Trophoblast cell (in vitro differentiated cells and primary cell): ENCODE results near the gene GRM2.
A peak's percentile ranks its signal among the peaks of the same experiment; 100 is the strongest.

Experiments
- DNase-seq, 2 donors: peaks; one replicate each; pipeline ENCODE4 v3.0.0-alpha.2; 2016
- H2AFZ ChIP-seq: 2 replicates; pipeline ENCODE4 v1.6.1; 2013; ENCODE audit warnings: low read length, moderate library complexity, mild to moderate bottlenecking; ENCODE audit not compliant: insufficient read depth, poor library complexity
- H2AK5ac ChIP-seq: 2 replicates; pipeline ENCODE4 v1.6.1; 2013; ENCODE audit warnings: mild to moderate bottlenecking, low read length
- H2BK120ac ChIP-seq: 2 replicates; pipeline ENCODE4 v1.6.1; 2013; ENCODE audit warnings: low read length, mild to moderate bottlenecking, moderate library complexity; ENCODE audit not compliant: insufficient read depth, poor library complexity
- H2BK12ac ChIP-seq: 2 replicates; pipeline ENCODE4 v1.6.1; 2013; ENCODE audit warnings: mild to moderate bottlenecking, low read length, moderate library complexity
- H2BK5ac ChIP-seq: 2 replicates; pipeline ENCODE4 v1.6.1; 2013; ENCODE audit warnings: low read length, low read depth, moderate library complexity, mild to moderate bottlenecking; ENCODE audit not compliant: poor library complexity
- H3K14ac ChIP-seq: 2 replicates; pipeline ENCODE4 v1.6.1; 2013; ENCODE audit warnings: mild to moderate bottlenecking, low read length
- H3K18ac ChIP-seq: 2 replicates; pipeline ENCODE4 v1.6.1; 2013; ENCODE audit warnings: mild to moderate bottlenecking, low read length
- H3K23ac ChIP-seq: 2 replicates; pipeline ENCODE4 v1.6.1; 2013; ENCODE audit warnings: low read length
- H3K27ac ChIP-seq: 2 replicates; pipeline ENCODE4 v1.5.1; 2013; ENCODE audit warnings: low read depth, mild to moderate bottlenecking, inconsistent platforms, low read length, moderate library complexity
- H3K27me3 ChIP-seq: 2 replicates; pipeline ENCODE4 v1.6.1; 2013; ENCODE audit warnings: inconsistent platforms, mild to moderate bottlenecking, low read length, moderate library complexity; ENCODE audit not compliant: insufficient read depth
- H3K36me3 ChIP-seq, 2 experiments: 1 replicate in 1 of 2; 2 replicates in 1 of 2; pipeline ENCODE4 v1.6.1; 2013; ENCODE audit warnings: low read length in 2 of 2, mild to moderate bottlenecking in 2 of 2, moderate library complexity in 1 of 2; ENCODE audit not compliant: insufficient read depth in 2 of 2, control insufficient read depth in 1 of 2
- H3K4ac ChIP-seq: 2 replicates; pipeline ENCODE4 v1.6.1; 2013; ENCODE audit warnings: low read depth, mild to moderate bottlenecking, low read length, moderate library complexity
- H3K4me1 ChIP-seq, 2 experiments: 1 replicate in 1 of 2; 2 replicates in 1 of 2; pipeline ENCODE4 v1.6.1; 2013; ENCODE audit warnings: low read length in 2 of 2, mild to moderate bottlenecking in 2 of 2, moderate library complexity in 1 of 2; ENCODE audit not compliant: insufficient read depth in 2 of 2, control insufficient read depth in 1 of 2
- H3K4me2 ChIP-seq: 2 replicates; pipeline ENCODE4 v1.6.1; 2013; ENCODE audit warnings: inconsistent platforms, mild to moderate bottlenecking, low read length, moderate library complexity
- H3K4me3 ChIP-seq: 2 replicates; pipeline ENCODE4 v1.5.1; 2013; ENCODE audit warnings: mild to moderate bottlenecking, low read depth, low read length, inconsistent platforms
- H3K79me1 ChIP-seq: one replicate; pipeline ENCODE4 v1.6.1; 2013; ENCODE audit warnings: low read length
- H3K79me2 ChIP-seq: 2 replicates; pipeline ENCODE4 v1.6.1; 2013; ENCODE audit warnings: low read length, mild to moderate bottlenecking; ENCODE audit not compliant: control insufficient read depth, insufficient read depth, poor library complexity
- H3K9ac ChIP-seq: 2 replicates; pipeline ENCODE4 v1.6.1; 2013; ENCODE audit warnings: mild to moderate bottlenecking, low read length
- H3K9me3 ChIP-seq: 2 replicates; pipeline ENCODE4 v1.6.1; 2013; ENCODE audit warnings: low read depth, mild to moderate bottlenecking, control low read depth, inconsistent platforms, low read length; ENCODE audit not compliant: insufficient read depth
- H4K12ac ChIP-seq: 2 replicates; pipeline ENCODE4 v1.6.1; 2013; ENCODE audit warnings: low read depth, mild to moderate bottlenecking, low read length, moderate library complexity
- H4K8ac ChIP-seq: 2 replicates; pipeline ENCODE4 v1.6.1; 2013; ENCODE audit warnings: low read depth, mild to moderate bottlenecking, low read length, moderate library complexity
- H4K91ac ChIP-seq: one replicate; pipeline ENCODE4 v1.6.1; 2013; ENCODE audit warnings: low read depth, mild to moderate bottlenecking, low read length, moderate library complexity
- WGBS: extraction: QIAGEN DNeasy Blood & Tissue Kit; methylation state at CpG from one replicate; pipeline ENCODE4 v1.1.7; 2013; ENCODE audit warnings: missing lambda C conversion rate; ENCODE audit not compliant: insufficient read length, insufficient coverage; ENCODE audit errors: extremely low coverage; 5-methylcytosine and 5-hydroxymethylcytosine counted together

The GRM2 gene

DNA sequence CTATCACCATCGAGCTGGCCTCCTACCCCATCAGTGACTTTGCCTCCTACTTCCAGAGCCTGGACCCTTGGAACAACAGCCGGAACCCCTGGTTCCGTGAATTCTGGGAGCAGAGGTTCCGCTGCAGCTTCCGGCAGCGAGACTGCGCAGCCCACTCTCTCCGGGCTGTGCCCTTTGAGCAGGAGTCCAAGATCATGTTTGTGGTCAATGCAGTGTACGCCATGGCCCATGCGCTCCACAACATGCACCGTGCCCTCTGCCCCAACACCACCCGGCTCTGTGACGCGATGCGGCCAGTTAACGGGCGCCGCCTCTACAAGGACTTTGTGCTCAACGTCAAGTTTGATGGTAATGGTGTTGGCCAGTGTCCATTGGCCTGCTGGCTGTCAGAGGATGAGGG, 6.1 kb downstream of the GRM2 start:
- DNase-seq, result no peak
- H3K18ac ChIP-seq, result no peak overlapping the region
- no peak overlapping the region for H2BK120ac ChIP-seq
- no peaks in the 10 kb centered on the region for H3K79me2 ChIP-seq
- no peak overlapping the region for H2BK12ac ChIP-seq
- no peak overlapping the region for H3K23ac ChIP-seq
- no peak overlapping the region for H3K4me3 ChIP-seq
- H3K4ac ChIP-seq, result no peak overlapping the region
- no CpG with 5 or more reads among the region's 19 CpGs for WGBS
- no peak overlapping the region for H3K9ac ChIP-seq
- no peak overlapping the region for H4K8ac ChIP-seq
- no peak overlapping the region for H2AK5ac ChIP-seq
- H4K91ac ChIP-seq, result no peak overlapping the region
- H3K4me1 ChIP-seq, result no peaks in the 10 kb centered on the region
- H2AFZ ChIP-seq, result no peak overlapping the region
- no peaks in the 10 kb centered on the region for H3K36me3 ChIP-seq
- peaks cover 6% of the 10 kb centered on the region for H3K27me3 ChIP-seq
- H4K12ac ChIP-seq, result no peak overlapping the region
- no peak overlapping the region for H3K4me2 ChIP-seq
- no peaks in the 10 kb centered on the region for H3K79me1 ChIP-seq
- peaks cover 6% of the 10 kb centered on the region for H3K9me3 ChIP-seq
- no peak overlapping the region for H3K14ac ChIP-seq
- H2BK5ac ChIP-seq, result no peak overlapping the region
- H3K27ac ChIP-seq, result no peak overlapping the region

DNA sequence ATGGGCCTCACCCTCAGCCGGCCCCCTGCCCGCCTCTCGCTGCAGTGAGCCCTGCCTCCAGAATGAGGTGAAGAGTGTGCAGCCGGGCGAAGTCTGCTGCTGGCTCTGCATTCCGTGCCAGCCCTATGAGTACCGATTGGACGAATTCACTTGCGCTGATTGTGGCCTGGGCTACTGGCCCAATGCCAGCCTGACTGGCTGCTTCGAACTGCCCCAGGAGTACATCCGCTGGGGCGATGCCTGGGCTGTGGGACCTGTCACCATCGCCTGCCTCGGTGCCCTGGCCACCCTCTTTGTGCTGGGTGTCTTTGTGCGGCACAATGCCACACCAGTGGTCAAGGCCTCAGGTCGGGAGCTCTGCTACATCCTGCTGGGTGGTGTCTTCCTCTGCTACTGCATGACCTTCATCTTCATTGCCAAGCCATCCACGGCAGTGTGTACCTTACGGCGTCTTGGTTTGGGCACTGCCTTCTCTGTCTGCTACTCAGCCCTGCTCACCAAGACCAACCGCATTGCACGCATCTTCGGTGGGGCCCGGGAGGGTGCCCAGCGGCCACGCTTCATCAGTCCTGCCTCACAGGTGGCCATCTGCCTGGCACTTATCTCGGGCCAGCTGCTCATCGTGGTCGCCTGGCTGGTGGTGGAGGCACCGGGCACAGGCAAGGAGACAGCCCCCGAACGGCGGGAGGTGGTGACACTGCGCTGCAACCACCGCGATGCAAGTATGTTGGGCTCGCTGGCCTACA, 8.5 kb downstream of the GRM2 start:
- no peaks in the 10 kb centered on the region for H3K79me1 ChIP-seq
- H3K4me1 ChIP-seq, result no peaks in the 10 kb centered on the region
- no peaks in the 10 kb centered on the region for H3K79me2 ChIP-seq
- no peak for DNase-seq
- H3K18ac ChIP-seq, result no peak overlapping the region
- no peak overlapping the region for H2BK5ac ChIP-seq
- no peak overlapping the region for H3K27ac ChIP-seq
- H2AFZ ChIP-seq, result no peak overlapping the region
- peaks cover 2% of the 10 kb centered on the region for H3K9me3 ChIP-seq
- no peak overlapping the region for H3K23ac ChIP-seq
- no peak overlapping the region for H3K9ac ChIP-seq
- no peaks in the 10 kb centered on the region for H3K36me3 ChIP-seq
- H3K14ac ChIP-seq, result no peak overlapping the region
- no peak overlapping the region for H3K4me2 ChIP-seq
- H3K27me3 ChIP-seq, result no peaks in the 10 kb centered on the region
- H2BK120ac ChIP-seq, result no peak overlapping the region
- H4K12ac ChIP-seq, result no peak overlapping the region
- WGBS, result no CpG with 5 or more reads among the region's 36 CpGs
- H4K8ac ChIP-seq, result no peak overlapping the region
- H3K4ac ChIP-seq, result no peak overlapping the region
- no peak overlapping the region for H2AK5ac ChIP-seq
- peak overlapping the region; percentile 12 for H3K4me3 ChIP-seq
- no peak overlapping the region for H2BK12ac ChIP-seq
- no peak overlapping the region for H4K91ac ChIP-seq

DNA sequence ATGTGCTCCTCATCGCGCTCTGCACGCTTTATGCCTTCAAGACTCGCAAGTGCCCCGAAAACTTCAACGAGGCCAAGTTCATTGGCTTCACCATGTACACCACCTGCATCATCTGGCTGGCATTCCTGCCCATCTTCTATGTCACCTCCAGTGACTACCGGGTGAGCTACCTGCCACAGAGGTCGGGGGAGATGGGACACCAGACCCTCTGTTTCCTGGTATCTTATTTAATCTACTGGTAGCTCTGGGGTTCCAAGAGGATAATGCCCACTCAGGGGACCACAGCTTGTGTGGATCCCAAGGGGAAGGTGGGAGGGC, 9.1 kb downstream of the GRM2 start:
- H3K79me2 ChIP-seq, result no peaks in the 10 kb centered on the region
- H2AK5ac ChIP-seq, result no peak overlapping the region
- DNase-seq, result no peak
- H3K79me1 ChIP-seq, result no peaks in the 10 kb centered on the region
- no peak overlapping the region for H3K9ac ChIP-seq
- H3K9me3 ChIP-seq, result peaks cover 2% of the 10 kb centered on the region
- H3K14ac ChIP-seq, result no peak overlapping the region
- no peak overlapping the region for H2BK5ac ChIP-seq
- no CpG with 5 or more reads among the region's 8 CpGs for WGBS
- H3K27ac ChIP-seq, result no peak overlapping the region
- H3K36me3 ChIP-seq, result no peaks in the 10 kb centered on the region
- no peaks in the 10 kb centered on the region for H3K4me1 ChIP-seq
- no peak overlapping the region for H4K8ac ChIP-seq
- H3K23ac ChIP-seq, result no peak overlapping the region
- no peak overlapping the region for H2BK120ac ChIP-seq
- H3K4ac ChIP-seq, result no peak overlapping the region
- H3K27me3 ChIP-seq, result no peaks in the 10 kb centered on the region
- no peak overlapping the region for H3K18ac ChIP-seq
- no peak overlapping the region for H2BK12ac ChIP-seq
- H2AFZ ChIP-seq, result no peak overlapping the region
- H4K91ac ChIP-seq, result no peak overlapping the region
- H3K4me2 ChIP-seq, result no peak overlapping the region
- H4K12ac ChIP-seq, result no peak overlapping the region
- no peak overlapping the region for H3K4me3 ChIP-seq

DNA sequence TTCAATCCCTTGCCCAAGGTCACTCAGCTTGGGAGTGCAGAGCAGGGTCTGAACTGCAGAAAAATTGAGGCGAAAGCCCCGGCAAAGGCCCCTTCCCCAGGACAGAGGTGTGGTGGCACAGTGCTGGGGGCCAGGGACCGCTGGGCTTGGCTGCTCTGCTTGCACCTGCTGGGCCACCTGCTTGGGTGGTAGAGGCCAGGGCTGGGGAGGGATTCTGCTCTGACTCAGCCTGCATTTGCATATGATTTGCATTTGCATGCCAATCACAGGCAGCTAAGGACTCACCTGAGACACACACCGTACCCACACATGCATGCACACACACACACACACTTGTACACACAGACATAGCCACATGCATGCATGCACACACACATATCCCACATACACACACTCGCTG, 9.9 kb downstream of the GRM2 start:
- no peak overlapping the region for H2BK12ac ChIP-seq
- no peak overlapping the region for H3K27ac ChIP-seq
- no peaks in the 10 kb centered on the region for H3K79me2 ChIP-seq
- no peak overlapping the region for H3K18ac ChIP-seq
- no peak overlapping the region for H3K4ac ChIP-seq
- H3K9me3 ChIP-seq, result peaks cover 2% of the 10 kb centered on the region
- no peaks in the 10 kb centered on the region for H3K4me1 ChIP-seq
- H2AK5ac ChIP-seq, result no peak overlapping the region
- no peak overlapping the region for H2BK120ac ChIP-seq
- no peaks in the 10 kb centered on the region for H3K79me1 ChIP-seq
- no peak overlapping the region for H2AFZ ChIP-seq
- H2BK5ac ChIP-seq, result no peak overlapping the region
- H3K9ac ChIP-seq, result no peak overlapping the region
- no peaks in the 10 kb centered on the region for H3K27me3 ChIP-seq
- DNase-seq, result no peak
- no peak overlapping the region for H4K8ac ChIP-seq
- no CpG with 5 or more reads among the region's 5 CpGs for WGBS
- H4K12ac ChIP-seq, result no peak overlapping the region
- no peak overlapping the region for H3K4me2 ChIP-seq
- H4K91ac ChIP-seq, result no peak overlapping the region
- no peak overlapping the region for H3K23ac ChIP-seq
- no peak overlapping the region for H3K4me3 ChIP-seq
- no peaks in the 10 kb centered on the region for H3K36me3 ChIP-seq
- H3K14ac ChIP-seq, result no peak overlapping the region
